GM12873 (cell line): ENCODE data around the gene CRIP1.

Experiments used
- TF ChIP-seq, protein P1 (sequence below): IDR thresholded peaks from 2 replicates; pipeline ENCODE4 v1.5.1; 2012; ENCODE audit warnings: low read depth, mild to moderate bottlenecking, moderate library complexity, low read length, control low read depth; ENCODE audit not compliant: insufficient read depth; ENCODE audit errors: missing control alignments

Gene CRIP1

DNA sequence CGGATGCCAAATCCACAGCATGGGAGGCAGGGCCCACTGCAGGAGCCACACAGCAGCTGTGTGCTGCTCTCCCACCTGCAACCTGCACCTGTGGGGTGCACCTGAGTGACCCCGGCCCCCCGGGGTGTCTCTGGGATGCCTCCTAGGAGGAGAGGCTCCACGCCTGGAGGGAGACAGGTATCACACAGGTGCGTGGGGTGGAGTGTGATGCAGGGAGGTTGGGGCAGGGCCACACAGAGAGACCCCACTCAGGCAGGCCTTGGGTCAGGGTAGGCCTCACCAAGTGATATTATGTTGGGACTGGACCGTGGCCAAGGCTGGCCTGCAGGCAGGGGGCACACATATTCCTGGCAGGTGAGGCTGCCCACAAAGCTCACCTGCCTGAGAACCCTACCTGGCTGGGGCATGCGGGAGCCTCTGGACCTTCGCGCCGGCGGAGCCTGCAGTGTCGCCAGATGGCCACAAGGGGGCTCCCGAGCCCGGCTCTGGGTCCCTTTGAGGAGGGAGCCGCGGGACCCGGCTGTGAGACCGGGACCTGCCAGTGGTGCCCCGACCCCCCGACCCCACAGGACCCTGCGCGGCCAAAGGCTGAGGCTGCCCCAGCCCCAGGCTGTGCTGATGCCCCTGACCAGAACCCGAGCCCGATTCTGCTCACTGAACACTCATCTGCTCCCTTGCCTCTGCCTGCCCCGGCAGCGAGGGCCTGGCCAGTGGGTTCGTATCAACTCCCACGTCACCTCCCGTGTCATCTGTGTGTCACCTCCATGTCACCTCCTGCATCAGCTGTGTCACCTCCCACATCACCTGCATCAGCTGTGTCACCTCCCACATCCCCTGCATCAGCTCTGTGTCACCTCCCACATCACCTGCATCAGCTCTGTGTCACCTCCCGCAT lies 51.1 kb downstream of the CRIP1 start:
- TF ChIP-seq, protein P1, sequence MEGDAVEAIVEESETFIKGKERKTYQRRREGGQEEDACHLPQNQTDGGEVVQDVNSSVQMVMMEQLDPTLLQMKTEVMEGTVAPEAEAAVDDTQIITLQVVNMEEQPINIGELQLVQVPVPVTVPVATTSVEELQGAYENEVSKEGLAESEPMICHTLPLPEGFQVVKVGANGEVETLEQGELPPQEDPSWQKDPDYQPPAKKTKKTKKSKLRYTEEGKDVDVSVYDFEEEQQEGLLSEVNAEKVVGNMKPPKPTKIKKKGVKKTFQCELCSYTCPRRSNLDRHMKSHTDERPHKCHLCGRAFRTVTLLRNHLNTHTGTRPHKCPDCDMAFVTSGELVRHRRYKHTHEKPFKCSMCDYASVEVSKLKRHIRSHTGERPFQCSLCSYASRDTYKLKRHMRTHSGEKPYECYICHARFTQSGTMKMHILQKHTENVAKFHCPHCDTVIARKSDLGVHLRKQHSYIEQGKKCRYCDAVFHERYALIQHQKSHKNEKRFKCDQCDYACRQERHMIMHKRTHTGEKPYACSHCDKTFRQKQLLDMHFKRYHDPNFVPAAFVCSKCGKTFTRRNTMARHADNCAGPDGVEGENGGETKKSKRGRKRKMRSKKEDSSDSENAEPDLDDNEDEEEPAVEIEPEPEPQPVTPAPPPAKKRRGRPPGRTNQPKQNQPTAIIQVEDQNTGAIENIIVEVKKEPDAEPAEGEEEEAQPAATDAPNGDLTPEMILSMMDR = peak; percentile 95
